MCF 10A (cell line): ENCODE data around the gene HARBI1. TPM values are rescaled to one million over a fixed set of nuclear protein-coding genes. Genes with fewer than 3 reads are reported as not detected.

ENCODE experiments used
- BruUV-seq: library from RNA; stranded (reverse); fragments of 400-500 nt; replicated peaks from 2 replicates; lab custom pipeline; 2021; lab: Mats Ljungman, UMichigan
- CTCF ChIA-PET: fragments of 300-600 bp; sonication (Branson Sonifier 250); formaldehyde crosslinking; extraction: SDS; loops from one replicate; lab custom pipeline; 2021; ENCODE audit warnings: antibody characterized with exemption, inconsistent platforms; lab: Yijun Ruan, JAX
- POLR2A ChIA-PET: fragments of 300-600, 350-650 bp; sonication (Branson Sonifier 250); formaldehyde crosslinking; extraction: SDS; loops from one replicate; lab custom pipeline; 2020; ENCODE audit warnings: antibody characterized with exemption, inconsistent platforms; lab: Yijun Ruan, JAX
- DNase-seq: peaks from one replicate; pipeline ENCODE4 v3.0.0-alpha.2; 2018; ENCODE audit not compliant: unreplicated experiment
- H3K27ac Mint-ChIP-seq: one replicate; pipeline ENCODE4 v1.8.0; 2022; ENCODE audit warnings: mild to moderate bottlenecking, low read depth, mixed read lengths; ENCODE audit not compliant: unreplicated experiment
- H3K27me3 Mint-ChIP-seq: one replicate; pipeline ENCODE4 v1.8.0; 2022; ENCODE audit warnings: mixed read lengths; ENCODE audit not compliant: insufficient read depth, unreplicated experiment
- H3K36me3 Mint-ChIP-seq: one replicate; pipeline ENCODE4 v1.8.0; 2022; ENCODE audit warnings: mild to moderate bottlenecking, moderate library complexity, mixed read lengths; ENCODE audit not compliant: insufficient read depth, unreplicated experiment
- H3K4me1 Mint-ChIP-seq: one replicate; pipeline ENCODE4 v1.8.0; 2022; ENCODE audit warnings: mixed read lengths; ENCODE audit not compliant: insufficient read depth, unreplicated experiment
- H3K4me3 Mint-ChIP-seq: one replicate; pipeline ENCODE4 v1.8.0; 2022; ENCODE audit warnings: mild to moderate bottlenecking, moderate library complexity, mixed read lengths; ENCODE audit not compliant: unreplicated experiment
- H3K9me3 Mint-ChIP-seq: one replicate; pipeline ENCODE4 v1.8.0; 2022; ENCODE audit warnings: mixed read lengths; ENCODE audit not compliant: unreplicated experiment
- intact Hi-C: fragments of 100-400 bp; cut with micrococcal nuclease; formaldehyde crosslinking; loops from 2 replicates; pipeline ENCODE4 v1.14.1; 2022
- total RNA-seq: library from RNA; stranded (reverse); gene quantifications from 2 replicates; pipeline ENCODE4 v1.2.3, GENCODE V29; 2022
- TF ChIP-seq, protein P1 (sequence below): fragments of 200-600 bp; IDR thresholded peaks from one replicate; pipeline ENCODE4 v1.8.0; 2022; ENCODE audit warnings: antibody characterized with exemption, mild to moderate bottlenecking; ENCODE audit not compliant: unreplicated experiment

Gene HARBI1
- total RNA-seq, 1 experiment from 2014 or later, result 6.8 TPM

DNA sequence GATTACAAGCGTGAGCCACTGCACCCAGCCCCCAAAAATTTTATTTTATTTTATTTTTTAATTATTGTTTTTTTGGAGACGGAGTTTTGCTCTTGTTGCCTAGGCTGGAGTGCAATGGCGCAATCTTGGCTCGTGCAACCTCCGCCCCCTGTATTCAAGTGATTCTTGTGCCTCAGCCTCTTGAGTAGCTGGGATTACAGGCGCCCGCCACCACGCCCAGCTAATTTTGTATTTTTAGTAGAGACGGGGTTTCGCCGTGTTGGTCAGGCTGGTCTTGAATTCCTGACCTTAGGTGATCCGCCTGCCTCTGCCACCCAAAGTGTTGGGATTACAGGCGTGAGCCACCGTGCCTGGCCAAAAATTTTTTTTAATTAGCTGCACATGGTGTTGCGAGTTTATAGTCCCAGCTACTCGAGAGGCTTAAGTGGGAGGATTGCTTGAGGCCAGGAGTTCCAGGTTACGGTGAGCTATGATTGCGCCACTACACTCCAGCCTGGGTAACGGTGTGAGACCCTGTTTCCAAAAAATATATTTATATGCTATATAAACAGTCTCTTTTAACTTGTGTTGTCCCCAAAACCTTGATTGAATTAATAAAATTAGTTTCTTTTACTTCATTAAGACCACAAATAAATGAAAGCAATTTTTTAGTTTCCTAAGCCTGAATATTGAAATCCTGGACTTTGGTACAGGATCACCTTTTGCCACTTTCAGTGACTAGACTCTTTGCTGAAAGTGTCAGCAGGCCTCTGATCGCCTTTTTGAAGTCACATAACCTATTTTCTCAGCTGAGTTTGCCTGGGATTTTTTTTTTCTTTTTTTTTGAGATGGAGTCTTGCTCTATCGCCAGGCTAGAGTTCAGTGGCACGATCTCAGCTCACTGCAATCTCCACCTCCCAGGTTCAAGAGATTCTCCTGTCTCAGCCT is 16.5 kb upstream of the HARBI1 start:
- intact Hi-C loops, result no loop called here
- no peak overlapping the region for H3K27ac Mint-ChIP-seq
- H3K4me3 Mint-ChIP-seq, result no peak overlapping the region
- no peaks in the 10 kb centered on the region for H3K27me3 Mint-ChIP-seq
- no TSS peak for BruUV-seq
- H3K9me3 Mint-ChIP-seq, result no peaks in the 10 kb centered on the region
- TF ChIP-seq, protein P1, sequence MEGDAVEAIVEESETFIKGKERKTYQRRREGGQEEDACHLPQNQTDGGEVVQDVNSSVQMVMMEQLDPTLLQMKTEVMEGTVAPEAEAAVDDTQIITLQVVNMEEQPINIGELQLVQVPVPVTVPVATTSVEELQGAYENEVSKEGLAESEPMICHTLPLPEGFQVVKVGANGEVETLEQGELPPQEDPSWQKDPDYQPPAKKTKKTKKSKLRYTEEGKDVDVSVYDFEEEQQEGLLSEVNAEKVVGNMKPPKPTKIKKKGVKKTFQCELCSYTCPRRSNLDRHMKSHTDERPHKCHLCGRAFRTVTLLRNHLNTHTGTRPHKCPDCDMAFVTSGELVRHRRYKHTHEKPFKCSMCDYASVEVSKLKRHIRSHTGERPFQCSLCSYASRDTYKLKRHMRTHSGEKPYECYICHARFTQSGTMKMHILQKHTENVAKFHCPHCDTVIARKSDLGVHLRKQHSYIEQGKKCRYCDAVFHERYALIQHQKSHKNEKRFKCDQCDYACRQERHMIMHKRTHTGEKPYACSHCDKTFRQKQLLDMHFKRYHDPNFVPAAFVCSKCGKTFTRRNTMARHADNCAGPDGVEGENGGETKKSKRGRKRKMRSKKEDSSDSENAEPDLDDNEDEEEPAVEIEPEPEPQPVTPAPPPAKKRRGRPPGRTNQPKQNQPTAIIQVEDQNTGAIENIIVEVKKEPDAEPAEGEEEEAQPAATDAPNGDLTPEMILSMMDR, result no peak
- H3K36me3 Mint-ChIP-seq, result peaks cover 52% of the 10 kb centered on the region
- H3K4me1 Mint-ChIP-seq, result no peaks in the 10 kb centered on the region
- DNase-seq, result no peak
- ChIA-PET CTCF (interaction anchor here (0.6 kb wide), 1 partner anchor 14 kb away, joined by 4 read pairs; no protein-coding TSS in a partner anchor), POLR2A (interaction anchor here (0.7 to 1.2 kb wide), 4 partner anchors 13 to 390 kb away, joined by 3 to 4 read pairs (median 3); no protein-coding TSS in a partner anchor)

DNA sequence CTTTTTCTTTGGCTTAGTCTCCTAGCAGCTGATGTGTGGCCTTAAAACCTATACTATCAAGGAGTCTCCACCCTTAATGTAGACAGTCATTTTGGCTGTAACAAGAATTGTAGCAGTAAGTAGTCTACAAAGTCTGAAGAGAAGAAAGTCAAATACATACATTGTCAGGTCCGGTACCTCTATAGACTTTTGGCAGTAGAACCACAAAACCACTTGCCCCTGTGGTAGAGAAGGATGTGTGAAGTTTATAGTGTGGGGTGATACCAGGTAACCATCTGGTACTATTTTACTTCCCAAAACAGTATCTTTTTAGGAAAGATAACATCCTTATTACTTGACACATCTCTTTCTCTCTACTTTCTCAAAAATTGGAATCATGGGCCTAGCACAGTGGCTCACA is 15.5 kb upstream of the HARBI1 start:
- no peak for DNase-seq
- H3K9me3 Mint-ChIP-seq, result no peaks in the 10 kb centered on the region
- TF ChIP-seq, protein P1, result no peak
- ChIA-PET CTCF (interaction anchor here (2.0 kb wide), 1 partner anchor 14 kb away, joined by 9 read pairs; the partner anchor contains the start of gene ATG13), POLR2A (interaction anchor here (3.7 kb wide), 1 partner anchor 14 kb away, joined by 39 read pairs; the partner anchor contains the start of genes ATG13 and HARBI1)
- BruUV-seq, result no TSS peak
- H3K4me1 Mint-ChIP-seq, result no peaks in the 10 kb centered on the region
- H3K27ac Mint-ChIP-seq, result no peak overlapping the region
- H3K36me3 Mint-ChIP-seq, result peaks cover 48% of the 10 kb centered on the region
- no peak overlapping the region for H3K4me3 Mint-ChIP-seq
- H3K27me3 Mint-ChIP-seq, result no peaks in the 10 kb centered on the region
- intact Hi-C loops, result no loop called here

DNA sequence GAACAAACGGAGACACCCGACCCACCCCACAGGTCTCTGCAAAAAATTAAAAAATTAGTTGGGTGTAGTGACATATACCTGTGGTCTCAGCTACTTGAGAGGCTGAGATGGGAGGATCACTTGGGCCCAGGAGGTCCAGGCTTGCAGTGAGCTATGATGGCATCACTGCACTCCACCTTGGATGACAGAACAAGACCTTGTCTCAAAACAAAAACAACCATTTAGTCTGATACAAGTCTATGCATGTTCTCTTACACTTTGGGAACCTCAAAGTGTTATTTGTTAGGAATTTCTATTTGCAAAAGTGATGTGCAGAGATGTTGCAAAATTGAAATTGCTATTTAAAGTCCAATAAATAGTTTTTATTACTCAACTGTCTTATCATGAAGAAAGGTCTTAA is 14.6 kb upstream of the HARBI1 start:
- CTCF ChIA-PET, result interaction anchor here (0.5 to 2.0 kb wide), 2 partner anchors 14 to 303 kb away, joined by 4 to 9 read pairs; partner anchors contain the start of gene ATG13
- DNase-seq, result no peak
- Mint-ChIP-seq H3K4me3 (no peak overlapping the region), H3K27me3 (no peaks in the 10 kb centered on the region), H3K27ac (peak overlapping the region; percentile 51), H3K36me3 (peaks cover 45% of the 10 kb centered on the region), H3K4me1 (no peaks in the 10 kb centered on the region), H3K9me3 (no peaks in the 10 kb centered on the region)
- intact Hi-C loops, result no loop called here
- TF ChIP-seq, protein P1, result no peak
- POLR2A ChIA-PET, result interaction anchor here (0.8 to 3.7 kb wide), 3 partner anchors 13 to 69 kb away, joined by 3 to 39 read pairs (median 4); partner anchors contain the start of genes ARHGAP1, ATG13 and HARBI1
- BruUV-seq, result no TSS peak

DNA sequence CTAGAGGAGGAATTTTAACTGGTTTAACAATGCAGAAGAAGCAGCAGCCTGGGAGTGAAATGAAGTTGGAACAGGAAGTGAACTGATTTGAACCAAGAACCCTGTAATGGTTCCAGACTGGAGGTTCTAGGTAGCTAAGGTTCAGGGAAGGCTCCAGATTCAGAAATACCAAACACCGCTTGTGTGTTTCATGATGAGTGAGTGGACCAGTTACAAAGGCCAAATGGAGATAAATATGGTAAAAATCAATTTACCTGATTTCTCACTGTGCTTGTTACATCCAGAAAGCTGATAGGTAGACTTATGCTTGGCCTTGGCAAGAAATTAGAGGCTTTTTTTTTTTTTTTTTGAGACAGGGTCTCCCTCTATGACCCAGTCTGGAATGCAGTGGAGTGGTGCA is 13.2 kb upstream of the HARBI1 start:
- no peak for DNase-seq
- Mint-ChIP-seq H3K27me3 (no peaks in the 10 kb centered on the region), H3K4me3 (no peak overlapping the region), H3K9me3 (no peaks in the 10 kb centered on the region), H3K36me3 (peaks cover 52% of the 10 kb centered on the region), H3K4me1 (no peaks in the 10 kb centered on the region), H3K27ac (no peak overlapping the region)
- intact Hi-C loops, result no loop called here
- TF ChIP-seq, protein P1, result no peak
- TSS peak; percentile 24 for BruUV-seq
- CTCF ChIA-PET, result interaction anchor here (0.6 to 2.0 kb wide), 4 partner anchors 12 to 278 kb away, joined by 3 to 9 read pairs (median 4); partner anchors contain the start of gene ATG13
- POLR2A ChIA-PET, result interaction anchor here (0.9 to 3.7 kb wide), 4 partner anchors 12 to 505 kb away, joined by 3 to 39 read pairs (median 4); partner anchors contain the start of genes ATG13 and HARBI1
